ENCODE data around the gene ZNF385B.

DNA sequence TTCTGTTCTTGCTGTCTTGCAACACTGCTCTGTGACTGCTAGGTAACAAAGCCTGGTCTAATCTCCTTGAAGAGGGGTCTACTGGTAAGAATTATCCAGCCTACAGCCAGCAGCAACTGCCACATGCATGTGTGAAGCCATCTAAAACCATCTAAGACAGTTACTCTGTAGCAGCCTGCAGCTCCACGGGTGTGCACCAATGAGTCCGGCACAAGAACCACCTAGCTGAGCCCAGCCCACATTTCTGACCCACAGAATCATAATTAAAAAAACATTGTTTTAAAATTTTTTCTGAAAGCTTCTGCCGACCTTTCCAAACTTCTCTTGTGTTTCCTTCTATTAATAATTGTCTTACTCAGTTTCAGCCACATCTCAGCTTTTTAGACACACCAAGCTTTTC is 102.8 kb downstream of the ZNF385B start:
- TF ChIP-seq, protein P1, sequence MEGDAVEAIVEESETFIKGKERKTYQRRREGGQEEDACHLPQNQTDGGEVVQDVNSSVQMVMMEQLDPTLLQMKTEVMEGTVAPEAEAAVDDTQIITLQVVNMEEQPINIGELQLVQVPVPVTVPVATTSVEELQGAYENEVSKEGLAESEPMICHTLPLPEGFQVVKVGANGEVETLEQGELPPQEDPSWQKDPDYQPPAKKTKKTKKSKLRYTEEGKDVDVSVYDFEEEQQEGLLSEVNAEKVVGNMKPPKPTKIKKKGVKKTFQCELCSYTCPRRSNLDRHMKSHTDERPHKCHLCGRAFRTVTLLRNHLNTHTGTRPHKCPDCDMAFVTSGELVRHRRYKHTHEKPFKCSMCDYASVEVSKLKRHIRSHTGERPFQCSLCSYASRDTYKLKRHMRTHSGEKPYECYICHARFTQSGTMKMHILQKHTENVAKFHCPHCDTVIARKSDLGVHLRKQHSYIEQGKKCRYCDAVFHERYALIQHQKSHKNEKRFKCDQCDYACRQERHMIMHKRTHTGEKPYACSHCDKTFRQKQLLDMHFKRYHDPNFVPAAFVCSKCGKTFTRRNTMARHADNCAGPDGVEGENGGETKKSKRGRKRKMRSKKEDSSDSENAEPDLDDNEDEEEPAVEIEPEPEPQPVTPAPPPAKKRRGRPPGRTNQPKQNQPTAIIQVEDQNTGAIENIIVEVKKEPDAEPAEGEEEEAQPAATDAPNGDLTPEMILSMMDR (IDR thresholded peaks at IDR 0.05) = no peak
- TF ChIP-seq POLR2A (IDR thresholded peaks at IDR 0.05) = no peak

All from body of pancreas (tissue), 4 donors.